Activated CD4-positive, alpha-beta T cell treated with anti-CD3 and anti-CD28 coated beads, Interleukin-2, Interleukin-6, amounts not matched to agents 100 ng/mL and 50 ng/mL, durations not matched to agents 16 hours and 8 hours (primary cell): Measurements from ENCODE around the gene TIMM17A.
"Not testable (repeated sequence)": the region's sequence is repeated elsewhere in the genome, so short reads cannot be mapped to it uniquely, and the experiment has no call there.

Source experiments
- DNase-seq: peaks from one replicate; pipeline ENCODE4 v3.0.0-alpha.2; 2020

TIMM17A gene

DNA sequence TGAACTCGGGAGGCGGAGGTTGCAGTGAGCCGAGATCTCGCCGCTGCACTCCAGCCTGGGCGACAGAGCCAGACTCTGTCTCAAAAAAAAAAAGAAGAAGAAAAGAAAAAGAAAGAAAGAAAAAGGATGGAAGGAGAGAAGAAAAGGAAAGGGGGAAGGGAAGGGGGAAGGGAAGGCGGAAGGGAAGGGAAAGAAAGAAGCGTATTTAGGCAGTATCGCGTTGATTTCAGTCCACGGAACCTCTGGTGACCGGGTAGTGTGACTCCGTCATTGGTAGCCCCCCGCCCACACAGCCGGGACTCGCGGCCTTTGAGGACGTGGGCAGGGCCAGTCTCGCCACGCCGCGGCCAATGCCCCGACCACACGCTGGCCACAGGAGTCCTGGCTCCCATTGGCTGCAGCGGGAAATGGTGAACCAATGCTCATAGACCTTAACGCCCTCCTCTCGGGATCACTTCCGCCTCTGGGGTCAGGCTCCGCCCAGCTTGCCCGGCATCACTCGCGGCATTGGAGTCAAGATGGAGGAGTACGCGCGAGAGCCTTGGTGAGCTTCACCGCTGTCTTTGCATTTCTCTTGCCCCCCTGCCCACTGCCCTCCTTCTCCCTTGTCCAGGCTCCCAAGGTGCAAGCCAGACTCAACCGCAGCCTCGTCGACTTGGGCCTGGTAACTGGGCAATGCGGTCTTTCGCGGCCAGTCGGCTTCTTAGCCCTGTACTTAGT is at the start of gene TIMM17A:
Gene TIMM17A (plus strand): TSS at position 495 of the 720 bp plus-strand sequence. CDS start 24 bp downstream, at position 519.
- DNase-seq: peak; percentile 98

DNA sequence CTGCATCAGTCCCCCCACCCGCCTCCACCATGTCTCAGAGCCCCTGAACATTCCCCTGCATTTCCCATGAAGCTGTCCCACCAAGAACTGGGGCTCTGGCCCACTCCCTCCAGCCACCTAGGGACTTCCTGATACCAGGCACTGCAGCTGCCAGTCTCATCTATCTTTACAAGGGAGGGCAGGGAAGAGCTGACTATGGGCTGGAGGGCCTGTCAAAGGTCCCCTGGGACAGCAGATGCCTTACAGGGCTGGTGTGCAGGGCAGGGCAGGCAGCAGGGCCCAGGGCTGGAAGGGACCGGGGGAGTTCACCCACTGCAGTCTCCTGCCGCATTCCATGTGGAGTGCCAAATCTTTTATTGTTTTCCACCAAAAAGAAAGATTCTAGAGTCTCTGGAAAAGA is 49.0 kb upstream of the TIMM17A start:
- DNase-seq: no peak

DNA sequence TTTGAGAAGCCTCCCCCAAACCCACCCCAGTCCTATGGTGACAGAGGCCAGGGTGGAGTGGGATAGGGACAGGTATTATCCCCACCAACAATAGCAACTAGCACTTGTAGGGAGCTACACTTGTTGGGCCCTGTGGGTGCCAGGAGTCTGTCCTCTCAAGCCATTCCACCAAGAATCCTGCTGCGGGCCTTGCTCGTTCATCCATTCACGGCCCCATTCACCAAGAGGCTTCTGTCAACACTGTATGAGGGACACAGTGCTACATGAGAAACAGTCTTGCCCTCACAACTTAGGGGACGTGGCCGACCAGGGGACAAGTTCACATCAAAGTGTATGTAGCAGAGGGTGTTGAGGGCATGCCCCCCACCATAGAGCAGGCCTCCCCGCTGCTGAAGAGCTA is 47.7 kb upstream of the TIMM17A start:
- no peak for DNase-seq

DNA sequence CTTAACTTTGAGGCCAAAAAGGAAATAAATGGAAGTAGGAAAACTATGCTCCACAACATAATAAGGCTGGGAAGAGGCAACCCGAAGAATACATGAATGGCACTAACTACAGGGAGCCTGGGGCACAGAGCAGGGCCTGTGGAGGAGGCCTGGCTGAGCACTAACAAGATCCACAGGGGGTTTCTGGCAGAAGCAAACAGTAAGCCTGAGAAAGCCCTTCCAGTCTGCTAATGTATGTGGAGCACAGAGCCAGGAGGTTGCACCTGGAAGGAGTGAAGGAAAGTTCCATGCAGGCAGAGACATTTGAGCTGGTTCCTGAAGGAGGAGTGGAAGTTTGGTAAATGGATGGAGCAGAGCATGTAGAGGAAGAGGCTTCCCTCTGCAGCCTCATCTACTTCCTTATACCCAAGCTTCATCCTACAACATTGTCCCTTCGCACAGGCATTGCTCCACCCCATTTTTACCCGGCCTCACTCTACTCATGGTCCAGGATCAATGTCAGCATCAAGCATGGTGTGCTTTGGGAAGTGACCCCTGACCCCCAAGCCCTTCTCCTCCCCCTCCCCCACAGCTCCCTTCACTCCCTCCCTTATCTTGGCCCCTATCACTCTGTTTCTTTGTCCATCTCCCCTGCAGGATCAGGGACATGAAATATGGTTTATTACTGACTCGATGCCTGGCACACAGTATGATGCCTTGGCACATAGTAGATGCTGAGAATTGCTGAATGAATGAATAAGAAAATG is 43.3 kb upstream of the TIMM17A start:
- DNase-seq: no peak

DNA sequence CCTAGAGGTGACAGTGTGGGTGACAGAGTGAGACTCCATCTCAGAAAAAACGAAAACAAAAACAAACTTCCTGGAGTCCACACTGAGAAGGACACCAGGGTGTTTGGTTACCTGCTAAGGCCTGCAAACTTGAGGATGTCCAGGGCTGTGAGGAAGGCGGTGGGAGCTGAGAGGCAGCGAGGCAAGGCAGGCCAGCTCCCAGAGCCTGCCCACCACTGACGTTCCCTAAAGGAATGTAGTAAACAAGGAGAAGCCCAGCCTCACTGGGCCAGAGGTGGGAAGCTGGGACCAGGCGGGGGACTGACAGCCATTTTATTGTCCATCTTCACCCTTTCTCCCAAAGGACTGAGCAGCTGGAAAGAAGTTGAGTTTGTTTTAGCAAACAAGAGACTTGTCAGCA is 42.5 kb upstream of the TIMM17A start:
- no peak for DNase-seq

- DNase-seq: no peak
These were observed 40.7 kb upstream of the TIMM17A start for GRCh38 chr1:201914456-201915235.

DNA sequence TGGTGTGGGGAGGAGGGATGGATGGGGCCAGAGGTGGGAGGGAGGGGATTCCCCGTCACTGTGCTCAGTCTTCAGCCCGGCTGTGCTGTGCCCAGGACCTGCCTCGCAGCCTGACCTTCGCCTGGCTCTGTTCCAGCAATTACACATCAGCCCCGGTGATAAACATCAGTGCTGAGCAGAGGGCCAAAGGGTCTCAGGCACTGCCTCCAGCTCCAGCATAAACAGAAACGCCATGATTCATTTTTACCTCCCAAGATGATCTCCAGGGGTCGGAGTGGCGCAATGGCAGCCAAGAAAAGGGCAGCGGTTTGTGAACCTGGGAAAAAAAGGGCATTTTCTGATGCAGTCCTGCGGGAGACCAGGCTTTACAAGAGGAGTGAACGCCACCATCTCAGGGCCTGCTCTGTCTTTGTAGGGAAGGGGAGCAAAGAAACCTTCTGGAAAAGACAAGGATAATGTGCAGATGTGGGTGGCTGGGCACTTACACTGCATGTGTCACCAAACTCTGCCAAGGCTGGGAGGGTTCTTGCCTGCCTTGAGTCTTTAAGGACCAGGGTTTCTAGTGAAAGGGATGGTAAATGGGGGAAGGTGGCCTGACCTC is 38.6 kb upstream of the TIMM17A start:
- no peak for DNase-seq

- no peak for DNase-seq
These were observed 37.8 kb upstream of the TIMM17A start for GRCh38 chr1:201917362-201918033.

- DNase-seq: no peak
These were observed 37.0 kb upstream of the TIMM17A start for GRCh38 chr1:201918343-201918742.

- no peak for DNase-seq
These were observed 33.2 kb upstream of the TIMM17A start for GRCh38 chr1:201921952-201922558.

GRCh38 chr1:201925301-201925567 is 30.1 kb upstream of the TIMM17A start:
- DNase-seq: no peak

- no peak for DNase-seq
These were observed 29.2 kb upstream of the TIMM17A start for GRCh38 chr1:201925981-201926645.

GRCh38 chr1:201928266-201928665 is 27.0 kb upstream of the TIMM17A start:
- no peak for DNase-seq

GRCh38 chr1:201930137-201930536 is 25.2 kb upstream of the TIMM17A start:
- DNase-seq: no peak

DNA sequence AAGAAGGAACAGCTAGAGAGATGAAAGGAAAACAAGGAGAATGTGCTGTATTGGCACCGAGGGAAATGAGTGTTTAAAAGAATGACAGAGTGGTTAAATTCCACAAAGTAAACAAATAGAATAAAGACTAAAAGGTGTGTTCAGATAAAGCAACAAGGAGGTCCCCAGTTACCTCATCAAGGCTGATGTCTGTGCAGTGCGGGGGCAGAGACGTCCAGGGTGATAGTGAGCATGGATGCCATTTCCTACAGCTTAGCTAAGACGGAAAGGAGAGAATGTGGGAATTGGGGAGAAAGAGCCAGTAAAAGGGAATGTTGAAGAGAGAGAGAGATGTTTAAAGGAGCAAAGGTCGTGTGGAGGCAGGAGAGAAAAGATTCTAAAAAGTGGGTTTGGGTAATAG is 24.5 kb upstream of the TIMM17A start:
- no peak for DNase-seq

DNA sequence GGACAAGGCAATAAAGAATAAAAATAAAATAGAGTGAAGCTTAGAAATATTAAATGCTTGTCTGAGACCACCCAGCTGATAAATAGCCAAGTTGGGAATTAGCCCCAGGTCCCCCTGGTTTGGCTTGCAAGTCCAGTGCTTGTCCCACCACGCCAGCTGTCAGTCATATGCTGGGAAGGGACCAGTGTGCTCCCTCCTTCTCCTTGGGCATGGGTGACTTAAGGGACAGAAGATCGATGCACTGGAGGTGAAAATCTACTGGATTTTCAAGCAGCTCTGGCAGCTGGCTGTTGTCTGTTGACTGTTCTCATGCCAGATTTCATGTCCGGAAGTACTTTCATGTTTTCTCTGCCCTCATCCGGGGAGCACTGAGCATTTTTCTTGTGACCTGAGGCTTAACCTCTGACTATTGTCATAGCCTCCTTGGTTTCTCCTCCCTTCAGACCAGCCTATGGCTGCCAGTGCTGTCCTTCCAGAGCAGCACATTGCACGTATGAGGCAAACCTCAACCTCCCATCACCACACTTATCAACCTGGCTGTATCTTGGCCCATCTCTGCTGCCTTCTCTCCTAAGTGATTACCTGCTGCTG is 21.4 kb upstream of the TIMM17A start:
- DNase-seq: no peak

- no peak for DNase-seq
These were observed 17.6 kb upstream of the TIMM17A start for GRCh38 chr1:201937624-201938213.

DNA sequence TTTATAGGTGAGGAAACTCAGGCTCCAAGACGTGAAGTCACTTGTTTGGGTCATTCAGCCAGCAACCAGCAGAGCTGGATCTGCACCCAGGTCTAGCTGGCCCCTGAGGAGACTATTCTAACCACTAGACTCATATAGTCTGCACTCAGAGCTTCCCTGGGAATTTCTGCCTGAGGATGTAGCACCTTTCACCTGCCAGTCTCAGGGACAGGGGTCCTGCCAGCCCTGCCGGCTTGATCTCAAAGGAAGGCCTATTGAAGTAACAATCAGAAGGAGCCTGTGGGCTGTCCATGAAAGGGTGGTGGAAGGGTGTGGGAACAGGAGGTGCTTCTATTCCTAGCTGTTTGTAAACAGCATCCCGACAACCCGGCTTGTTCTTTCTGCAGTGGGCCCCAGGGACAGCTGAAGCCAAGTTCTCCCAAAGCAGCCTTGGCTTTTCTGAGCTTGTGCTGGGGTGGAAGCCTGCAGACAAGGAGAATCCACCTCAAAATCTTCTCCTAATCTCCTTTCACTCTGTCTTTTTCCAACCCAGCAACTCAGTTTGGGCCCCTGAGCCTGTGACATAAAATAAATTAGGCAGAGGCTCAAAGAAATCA is 16.8 kb upstream of the TIMM17A start:
- no peak for DNase-seq

- DNase-seq: no peak
These were observed 16.2 kb upstream of the TIMM17A start for GRCh38 chr1:201939148-201939547.

- DNase-seq: no peak
These were observed 15.7 kb upstream of the TIMM17A start for GRCh38 chr1:201939574-201939973.

DNA sequence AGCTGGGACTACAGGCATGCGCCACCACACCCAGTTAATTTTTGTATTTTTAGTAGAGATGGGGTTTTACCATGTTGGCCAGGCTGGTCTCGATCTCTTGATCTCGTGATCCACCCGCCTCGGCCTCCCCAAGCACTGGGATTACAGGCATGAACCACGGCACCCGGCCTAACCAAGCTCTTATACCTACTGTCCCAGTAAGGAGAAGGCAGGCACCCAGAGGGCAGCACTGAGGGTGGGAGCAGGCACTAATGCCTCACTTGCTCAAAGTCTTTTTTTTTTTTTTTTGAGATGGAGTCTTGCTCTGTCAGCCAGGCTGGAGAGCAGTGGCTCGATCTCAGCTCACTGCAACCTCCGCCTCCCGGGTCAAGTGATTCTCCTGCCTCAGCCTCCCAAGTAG is 15.0 kb upstream of the TIMM17A start:
- DNase-seq: not testable (repeated sequence)
